Esophagus muscularis mucosa (tissue), 4 donors: ENCODE measurements around the gene MED4.

ENCODE experiments used
- CTCF ChIP-seq, 3 experiments: fragments of 200-600 bp in 2 of 3; fragments of 450-650 bp in 1 of 3; sonication (generic) in 2 of 3; IDR thresholded peaks; one replicate each; pipeline ENCODE4 v1.5.1; 2017 to 2019; ENCODE audit warnings: antibody characterized with exemption in 3 of 3, mild to moderate bottlenecking in 2 of 3, moderate library complexity in 1 of 3
- EP300 ChIP-seq: sonication (generic); formaldehyde crosslinking; IDR thresholded peaks from one replicate; pipeline ENCODE4 v1.6.1; 2017; ENCODE audit warnings: antibody characterized with exemption
- POLR2A ChIP-seq: fragments of 450-650 bp; IDR thresholded peaks from one replicate; pipeline ENCODE4 v1.6.1; 2017; ENCODE audit warnings: antibody characterized with exemption, moderate library complexity, mild to moderate bottlenecking, low read depth
- POLR2AphosphoS5 ChIP-seq, 2 donors: sonication (generic); formaldehyde crosslinking; IDR thresholded peaks; one replicate each; pipeline ENCODE4 v1.6.1; 2017; ENCODE audit warnings: antibody characterized with exemption in 2 of 2

GRCh38 chr13:48055712-48056111 lies 39.2 kb downstream of the MED4 start:
- TF ChIP-seq CTCF (IDR thresholded peaks at IDR 0.05) (no peak), POLR2AphosphoS5 (IDR thresholded peaks at IDR 0.05) (no peak), POLR2A (no peak), EP300 (no peak)
